Measurements from ENCODE around the gene POLK. TPM values are rescaled to one million over a fixed set of nuclear protein-coding genes. Genes with fewer than 3 reads are reported as not detected.
A peak's percentile ranks its signal among the peaks of the same experiment; 100 is the strongest.
"Not testable (repeated sequence)": the region's sequence is repeated elsewhere in the genome, so short reads cannot be mapped to it uniquely, and the experiment has no call there.

POLK gene
- total RNA-seq, 1 donor from 2014 or later = 39.9 TPM

DNA sequence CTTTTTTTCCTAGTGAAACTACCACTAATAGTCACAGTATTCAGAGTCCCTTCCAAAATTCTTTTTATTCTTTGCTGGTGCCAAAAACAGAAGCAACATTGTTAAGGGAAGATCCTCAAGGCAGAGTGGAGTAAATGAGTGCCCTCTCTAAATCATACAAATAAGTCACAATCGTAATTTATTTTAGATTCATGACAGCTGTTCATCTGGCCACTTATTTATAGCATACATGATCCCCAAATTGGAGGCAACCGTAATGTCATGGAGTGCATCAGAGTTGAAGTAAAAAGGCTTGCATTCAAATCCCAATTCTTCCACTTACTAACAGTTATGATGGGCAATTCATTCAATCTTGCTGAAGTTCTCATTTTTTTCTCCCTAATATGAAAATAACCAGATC, 33.4 kb downstream of the POLK start:
- no peak for FAIRE-seq
- DNase-seq (ENCODE audit: low spot score in 2 of 2) = no peak

DNA sequence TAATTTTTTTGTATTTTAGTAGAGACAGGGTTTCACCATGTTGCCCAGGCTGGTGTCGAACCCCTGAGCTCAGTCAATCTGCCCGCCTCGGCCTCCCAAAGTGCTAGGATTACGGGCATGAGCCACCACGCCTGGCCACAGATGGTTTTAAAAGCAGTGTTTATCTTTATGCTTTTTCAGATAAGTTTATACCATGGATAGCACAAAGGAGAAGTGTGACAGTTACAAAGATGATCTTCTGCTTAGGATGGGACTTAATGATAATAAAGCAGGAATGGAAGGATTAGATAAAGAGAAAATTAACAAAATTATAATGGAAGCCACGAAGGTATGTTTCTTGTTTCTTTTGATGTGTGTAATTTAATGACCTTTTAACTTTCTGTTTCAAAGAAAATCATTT, 35.1 kb downstream of the POLK start:
- DNase-seq (ENCODE audit: low spot score in 2 of 2) (no peak), FAIRE-seq (no peak)

DNA sequence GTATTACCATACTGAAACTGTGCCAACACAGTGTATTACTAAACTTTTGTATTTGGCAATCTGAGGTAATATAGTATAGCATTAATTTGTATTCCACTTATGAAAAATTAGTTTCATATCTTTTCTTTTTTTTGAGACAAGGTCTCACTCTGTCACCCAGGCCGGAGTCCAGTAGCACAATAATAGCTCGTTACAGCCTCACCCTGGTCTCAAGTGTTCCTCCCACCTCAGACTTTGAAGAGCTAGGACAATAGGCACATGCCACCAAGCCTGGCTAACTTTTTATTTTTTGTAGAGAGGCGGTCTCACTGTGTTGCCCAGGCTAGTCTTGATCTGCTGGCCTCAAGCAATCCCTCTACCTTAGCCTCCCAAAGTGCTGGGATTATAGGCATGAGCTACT, 36.1 kb downstream of the POLK start:
- FAIRE-seq (no peak), DNase-seq (ENCODE audit: low spot score in 2 of 2) (no peak)

DNA sequence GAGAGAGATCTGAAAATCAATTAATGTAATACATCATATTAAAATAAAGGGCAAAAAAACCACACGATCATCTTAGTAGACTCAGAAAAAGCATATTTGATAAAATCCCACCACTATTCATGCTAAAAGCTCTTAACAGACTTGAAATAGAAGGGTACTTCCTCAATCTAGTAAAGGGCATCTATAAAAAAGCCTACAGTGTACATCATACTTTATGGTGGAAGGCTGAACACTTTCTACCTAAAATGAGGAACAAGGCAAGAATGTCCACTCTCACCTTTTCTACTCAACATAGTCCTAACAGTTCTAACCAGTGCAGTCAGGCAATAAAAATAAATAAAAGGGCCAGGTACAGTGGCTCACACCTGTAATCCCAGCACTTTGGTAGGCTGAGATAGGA, 38.9 kb downstream of the POLK start:
- FAIRE-seq (no peak), DNase-seq (ENCODE audit: low spot score in 2 of 2) (no peak)

DNA sequence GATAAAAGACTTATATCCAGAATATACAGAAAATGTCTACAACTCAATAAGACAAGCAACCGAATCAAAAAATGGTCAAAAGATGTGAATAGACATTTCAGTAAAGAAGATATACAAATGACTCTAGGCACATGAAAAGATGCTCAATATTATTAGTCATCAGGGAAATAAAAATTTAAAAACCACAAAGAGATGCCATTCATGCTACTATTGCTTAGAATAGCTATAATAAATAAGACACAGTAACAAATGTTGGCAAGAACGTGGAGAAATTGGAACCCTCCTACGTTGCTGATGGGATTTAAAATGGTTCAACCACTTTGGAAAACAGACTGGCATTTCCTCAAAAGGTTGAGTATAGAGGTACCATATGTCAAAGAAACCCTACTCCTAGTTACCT, 39.8 kb downstream of the POLK start:
- no peak for FAIRE-seq

DNA sequence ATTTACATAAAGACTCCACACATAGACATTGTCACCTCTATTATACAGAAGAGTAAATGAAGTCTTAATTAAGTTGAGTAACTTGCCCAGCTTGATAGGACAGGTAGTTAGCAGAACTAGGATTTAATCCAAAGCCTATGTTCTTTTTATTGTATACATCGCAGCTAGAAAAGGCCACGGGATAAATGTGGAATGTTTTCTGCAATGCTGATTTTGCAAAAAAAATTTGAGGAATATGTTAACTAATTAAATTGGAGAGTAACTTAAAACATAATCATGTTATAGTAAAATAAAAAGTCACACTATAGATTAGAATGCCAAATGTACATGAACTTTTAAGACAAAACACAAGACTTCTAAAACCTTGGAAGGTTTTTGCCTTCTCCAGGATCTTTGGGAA, 41.1 kb downstream of the POLK start:
- DNase-seq (ENCODE audit: low spot score in 2 of 2) (no peak), FAIRE-seq (no peak)

More for the DNA sequence above, 39.8 kb downstream of the POLK start:
- DNase-seq (ENCODE audit: low spot score in 2 of 2) = no peak

DNA sequence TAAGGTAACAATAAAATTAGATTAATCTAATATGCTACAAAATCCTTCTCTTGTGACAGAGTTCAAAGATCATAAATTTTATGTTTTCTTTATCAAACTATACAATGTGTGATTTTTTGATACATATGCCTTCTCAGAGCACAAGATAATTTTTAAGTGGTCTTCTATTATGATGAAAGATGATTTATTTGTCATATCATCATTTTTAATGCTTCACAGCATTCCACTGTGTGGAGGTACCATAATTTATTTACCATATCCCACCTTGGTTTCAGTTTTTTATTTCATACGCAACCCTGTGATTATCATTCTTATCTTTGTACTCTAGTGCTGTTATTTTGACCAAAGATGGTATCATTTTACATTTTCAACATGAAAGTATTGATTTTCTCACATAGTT, 41.7 kb downstream of the POLK start:
- FAIRE-seq = no peak
- no peak for DNase-seq (ENCODE audit: low spot score in 2 of 2)

DNA sequence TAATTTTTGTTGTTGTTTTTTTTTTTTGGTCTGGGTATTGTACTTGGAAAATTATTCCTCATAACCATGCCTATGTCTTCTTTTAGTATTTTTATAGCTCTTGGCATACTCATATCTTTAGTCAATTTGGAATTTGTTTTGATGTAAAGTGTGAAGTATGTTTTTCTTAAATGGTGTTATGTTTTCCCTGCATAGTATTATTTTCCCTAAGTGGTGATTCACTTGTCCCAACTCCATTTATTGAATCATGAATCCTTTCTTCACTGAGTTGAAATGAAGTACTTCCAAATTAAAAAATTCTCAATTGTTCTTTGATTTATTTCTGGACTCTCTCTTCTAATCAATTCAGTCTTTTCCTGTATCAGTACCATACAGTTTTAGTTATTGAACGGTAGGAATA, 46.5 kb downstream of the POLK start:
- no peak for FAIRE-seq

DNA sequence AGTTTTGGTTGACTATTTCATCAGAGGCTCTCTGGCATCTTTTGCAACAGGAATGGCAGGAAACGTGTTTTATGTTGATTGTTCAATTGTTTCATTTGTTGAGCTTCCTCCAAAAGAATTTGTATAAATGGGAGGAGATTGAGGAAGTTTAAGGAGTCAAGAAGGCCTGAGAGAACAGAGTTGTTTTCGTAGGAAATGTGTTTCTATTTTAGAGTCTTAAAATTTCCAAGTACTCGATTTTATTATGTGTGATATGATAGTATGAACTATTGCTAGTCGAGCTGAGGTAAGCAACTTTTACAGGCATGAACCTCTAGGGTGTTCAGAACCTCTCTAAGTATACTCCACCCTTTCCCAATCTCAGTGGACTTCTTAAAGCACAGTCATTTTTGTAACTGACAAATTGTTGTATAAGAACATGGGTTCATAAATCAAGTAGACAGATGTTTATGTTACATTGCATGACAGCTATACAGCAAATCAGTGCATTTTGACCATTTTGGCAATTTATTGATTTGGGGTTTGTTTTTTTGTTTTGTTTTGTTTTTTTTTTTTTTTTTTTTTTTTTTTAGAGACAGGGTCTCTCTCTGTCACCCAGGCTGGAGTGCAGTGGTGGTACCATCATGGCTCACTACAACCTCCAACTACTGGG, 47.4 kb downstream of the POLK start:
- FAIRE-seq (no peak), DNase-seq (ENCODE audit: low spot score in 2 of 2) (no peak)

More for the DNA sequence above, 46.5 kb downstream of the POLK start:
- no peak for DNase-seq (ENCODE audit: low spot score in 2 of 2)

DNA sequence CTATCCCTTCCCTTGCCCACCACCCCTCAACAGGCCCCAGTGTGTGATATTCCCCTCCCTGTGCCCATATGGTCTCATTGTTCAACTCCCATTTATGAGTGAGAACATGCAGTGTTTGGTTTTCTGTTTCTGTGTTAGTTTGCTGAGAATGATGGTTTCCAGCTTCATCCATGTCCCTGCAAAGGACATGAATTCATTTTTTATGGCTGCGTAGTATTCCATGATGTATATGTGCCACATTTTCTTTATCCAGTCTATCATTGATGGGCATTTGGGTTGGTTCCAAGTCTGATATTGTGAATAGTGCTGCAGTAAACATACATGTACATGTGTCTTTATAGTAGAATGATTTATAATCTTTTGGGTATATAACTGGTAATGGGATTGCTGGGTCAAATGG, 49.0 kb downstream of the POLK start:
- DNase-seq (ENCODE audit: low spot score in 2 of 2); FAIRE-seq: not testable (repeated sequence)

DNA sequence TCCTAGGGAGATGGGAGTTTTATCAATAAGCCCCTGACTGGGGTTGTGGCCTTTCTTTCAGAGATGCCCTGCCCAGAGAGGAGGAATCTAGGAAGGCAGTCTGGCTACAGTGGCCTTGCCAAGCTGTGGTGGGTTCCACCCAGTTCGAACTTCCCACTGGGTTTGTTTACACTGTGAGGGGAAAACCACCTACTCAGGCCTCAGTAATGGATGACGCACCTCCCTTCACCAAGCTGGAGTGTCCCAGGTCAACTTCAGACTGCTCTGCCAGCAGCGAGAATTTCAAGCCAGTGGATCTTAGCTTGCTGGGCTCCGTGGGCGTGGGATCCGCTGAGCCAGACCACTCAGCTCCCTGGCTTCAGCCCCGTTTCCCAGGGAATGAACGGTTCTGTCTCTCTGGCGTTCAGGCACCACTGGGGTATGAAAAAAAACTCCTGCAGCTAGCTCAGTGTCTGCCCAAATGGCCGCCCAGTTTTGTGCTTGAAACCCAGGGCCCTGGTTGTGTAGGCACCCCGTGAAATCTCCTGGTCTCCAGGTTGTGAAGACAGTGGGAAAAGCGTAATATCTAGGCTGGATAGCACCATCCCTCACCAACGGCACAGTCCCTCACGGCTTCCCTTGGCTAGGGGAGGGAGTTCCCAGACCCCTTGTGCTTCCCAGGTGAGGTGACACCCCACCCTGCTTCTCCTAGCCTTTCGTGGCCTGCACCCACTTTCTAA, 54.5 kb downstream of the POLK start:
- FAIRE-seq; DNase-seq (ENCODE audit: low spot score in 2 of 2): not testable (repeated sequence)

DNA sequence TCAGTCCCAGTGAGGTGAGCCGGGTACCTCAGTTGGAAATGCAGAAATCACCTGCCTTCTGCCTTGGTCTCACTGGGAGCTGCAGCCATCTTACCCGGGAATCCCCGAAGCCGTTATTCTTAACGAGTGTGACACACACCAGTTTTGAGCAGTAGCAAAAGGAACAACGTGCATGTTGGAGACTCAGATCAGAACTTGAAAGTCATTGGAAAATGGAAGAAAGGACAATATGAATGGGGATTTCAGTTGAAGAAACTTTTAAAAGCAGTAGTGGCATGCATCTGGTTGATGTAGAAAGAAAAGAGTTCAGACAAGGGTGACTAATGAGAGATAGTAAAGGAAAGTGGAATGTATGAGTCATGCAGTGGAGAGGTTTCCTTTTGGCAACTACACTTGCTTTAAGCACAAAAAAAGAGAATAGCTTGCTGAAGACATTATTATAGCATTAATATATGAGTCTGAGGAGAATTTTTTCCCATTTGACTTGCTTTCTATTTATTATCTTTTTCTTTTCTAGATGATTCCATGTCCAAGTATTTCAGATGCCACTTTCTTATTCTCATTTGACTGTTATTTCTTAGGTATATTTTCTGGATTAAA, 55.1 kb downstream of the POLK start:
- no peak for FAIRE-seq
- DNase-seq (ENCODE audit: low spot score in 2 of 2) = peak in 1 of 2 donors; percentile 28

DNA sequence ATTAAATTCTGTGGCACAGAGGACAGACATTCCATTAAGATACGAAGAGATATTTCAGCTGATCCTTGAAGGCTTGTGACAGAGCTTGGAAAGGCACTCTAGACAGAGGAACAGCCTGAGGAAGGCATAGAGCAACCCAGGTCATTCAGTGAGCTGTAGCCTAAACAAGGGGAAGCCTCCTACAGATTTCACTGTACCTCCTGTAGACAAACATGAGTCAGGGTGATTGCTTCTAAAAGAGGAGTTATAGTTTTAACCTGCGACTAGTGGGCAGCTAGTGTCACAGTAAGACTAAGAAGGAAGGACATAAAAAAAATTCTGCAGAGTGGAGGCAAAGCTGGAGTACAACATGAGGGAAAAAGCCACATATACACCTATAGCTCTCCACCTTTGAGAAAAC, 56.0 kb downstream of the POLK start:
- FAIRE-seq (no peak), DNase-seq (ENCODE audit: low spot score in 2 of 2) (no peak)

DNA sequence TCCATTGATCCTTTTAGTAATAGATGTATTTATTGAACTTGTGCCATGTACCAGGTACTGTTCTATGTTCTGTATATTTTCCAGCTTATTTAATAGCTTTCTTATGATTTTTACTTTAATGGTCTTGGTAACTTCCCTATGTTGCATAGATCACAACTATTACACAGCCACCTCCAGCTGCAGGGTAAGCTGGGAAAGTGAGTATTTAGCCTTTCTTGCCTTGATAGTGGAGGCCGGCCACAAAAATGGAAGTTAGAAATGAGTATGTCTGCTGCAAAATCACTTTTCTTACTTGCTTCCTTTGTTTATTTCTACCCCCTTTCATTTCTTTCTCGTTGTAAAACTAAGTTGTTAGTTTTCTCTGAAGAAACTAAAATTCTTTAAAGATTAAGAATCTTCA, 56.5 kb downstream of the POLK start:
- DNase-seq (ENCODE audit: low spot score in 2 of 2) (no peak), FAIRE-seq (no peak)

DNA sequence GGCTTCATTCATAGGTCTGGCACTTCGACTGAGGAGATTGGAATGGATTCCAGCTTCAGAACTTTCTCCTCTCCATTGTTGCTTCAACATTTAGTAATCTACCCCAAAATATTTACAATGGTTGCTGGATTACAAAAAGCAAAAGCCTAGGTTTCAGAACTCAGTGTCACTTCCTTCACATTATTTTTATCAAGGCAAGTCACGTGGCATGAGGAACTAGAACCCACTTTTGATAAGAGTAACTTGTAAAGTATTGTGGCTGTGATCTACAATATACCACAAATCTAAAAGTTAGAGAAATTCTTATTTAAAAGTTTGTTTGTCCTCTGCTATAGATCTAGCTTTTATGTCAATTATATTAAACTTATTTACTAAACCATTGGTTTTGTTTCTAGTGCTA, 59.9 kb downstream of the POLK start:
- DNase-seq (ENCODE audit: low spot score in 2 of 2) = no peak
- no peak for FAIRE-seq

DNA sequence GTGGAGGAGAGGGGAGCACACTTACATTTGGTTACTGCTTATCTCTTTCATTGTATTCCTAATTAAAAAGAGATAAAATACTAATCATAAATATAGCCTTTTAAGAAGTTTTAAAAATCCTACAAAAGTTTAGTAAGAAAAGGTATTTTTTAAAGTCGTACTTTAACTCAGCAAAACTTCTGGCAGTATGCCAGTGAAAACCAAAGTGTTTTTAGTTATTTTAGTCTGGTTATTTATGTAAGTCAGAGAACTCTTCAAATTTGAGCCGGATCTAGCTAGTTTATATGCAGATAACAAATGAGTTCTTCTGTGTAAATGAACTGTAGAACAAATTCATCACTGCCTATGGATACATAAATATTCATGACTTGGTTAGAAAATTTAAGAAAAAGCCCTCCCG, 63.1 kb downstream of the POLK start:
- DNase-seq (ENCODE audit: low spot score in 2 of 2) (no peak), FAIRE-seq (no peak)

DNA sequence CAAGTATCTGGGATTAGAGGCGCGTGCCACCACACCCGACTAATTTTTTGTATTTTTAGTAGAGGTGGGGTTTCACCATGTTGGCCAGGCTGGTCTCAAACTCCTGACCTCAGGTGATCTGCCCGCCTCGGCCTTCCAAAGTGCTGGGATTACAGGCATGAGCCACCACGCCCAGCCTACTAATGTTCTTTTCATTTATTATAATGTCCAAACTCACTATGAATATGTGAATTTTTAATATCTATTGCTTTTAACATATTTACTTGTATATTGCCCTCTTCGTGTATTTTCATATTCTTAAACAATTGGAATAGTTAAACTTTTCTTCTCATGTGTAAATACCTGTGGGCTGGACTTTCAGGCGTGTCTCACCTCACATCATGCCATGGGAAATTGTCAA, 66.6 kb downstream of the POLK start:
- FAIRE-seq; DNase-seq (ENCODE audit: low spot score in 2 of 2): not testable (repeated sequence)

DNA sequence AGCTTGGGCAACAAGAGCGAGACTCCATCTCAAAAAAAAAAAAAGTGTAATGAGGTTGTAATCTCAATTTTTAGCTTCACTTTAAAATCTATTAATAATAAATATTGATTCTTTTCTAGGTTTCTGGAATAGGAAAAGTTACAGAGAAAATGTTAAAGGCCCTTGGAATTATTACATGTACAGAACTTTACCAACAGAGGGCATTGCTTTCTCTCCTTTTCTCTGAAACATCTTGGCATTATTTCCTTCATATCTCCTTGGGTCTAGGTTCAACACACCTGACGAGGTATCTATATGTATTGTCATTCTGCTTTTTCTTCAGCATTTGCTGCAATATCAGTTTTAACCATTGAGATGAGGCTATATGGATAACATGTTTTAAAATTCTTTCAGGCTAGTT, 73.0 kb downstream of the POLK start:
- DNase-seq (ENCODE audit: low spot score in 2 of 2) (no peak), FAIRE-seq (no peak)

DNA sequence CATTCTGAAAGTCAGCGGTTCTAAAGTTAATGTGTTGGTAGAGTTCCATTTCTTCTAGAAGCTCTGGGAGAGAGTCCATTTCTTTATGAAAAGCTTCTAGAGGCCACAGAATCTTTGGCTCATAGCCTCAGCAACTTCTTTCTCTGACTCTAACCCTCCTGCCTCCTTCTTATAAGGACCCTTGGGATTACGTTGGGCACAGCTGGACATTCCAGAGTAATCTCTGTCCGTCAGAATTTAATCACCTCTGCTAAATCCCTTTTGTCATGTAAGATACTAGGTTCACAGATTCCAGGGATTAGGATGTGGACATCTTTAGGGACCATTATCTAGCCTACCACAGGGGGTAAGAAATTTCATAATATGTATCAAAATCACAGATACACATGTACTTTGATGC, 77.0 kb downstream of the POLK start:
- FAIRE-seq = no peak
- DNase-seq (ENCODE audit: low spot score in 2 of 2) = no peak

DNA sequence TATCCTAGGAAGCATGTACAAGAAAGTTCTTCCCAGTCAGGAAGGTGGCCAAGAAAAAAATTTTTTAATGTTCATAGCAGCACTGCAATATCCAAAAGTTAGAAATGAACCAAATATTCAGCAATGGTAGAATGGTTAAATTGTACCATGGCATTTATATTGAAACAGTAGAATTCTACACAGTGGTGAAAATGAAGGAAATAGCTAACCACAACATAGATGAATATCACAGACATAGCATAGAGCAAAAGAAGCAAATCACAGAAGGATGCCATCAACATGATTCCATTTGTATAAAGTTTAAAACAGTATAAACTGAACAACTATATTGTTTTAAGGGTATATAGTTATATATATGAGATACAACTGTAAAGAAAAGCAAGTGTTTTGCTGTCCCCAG, 88.8 kb downstream of the POLK start:
- DNase-seq (ENCODE audit: low spot score in 2 of 2) (no peak), FAIRE-seq (no peak)

DNA sequence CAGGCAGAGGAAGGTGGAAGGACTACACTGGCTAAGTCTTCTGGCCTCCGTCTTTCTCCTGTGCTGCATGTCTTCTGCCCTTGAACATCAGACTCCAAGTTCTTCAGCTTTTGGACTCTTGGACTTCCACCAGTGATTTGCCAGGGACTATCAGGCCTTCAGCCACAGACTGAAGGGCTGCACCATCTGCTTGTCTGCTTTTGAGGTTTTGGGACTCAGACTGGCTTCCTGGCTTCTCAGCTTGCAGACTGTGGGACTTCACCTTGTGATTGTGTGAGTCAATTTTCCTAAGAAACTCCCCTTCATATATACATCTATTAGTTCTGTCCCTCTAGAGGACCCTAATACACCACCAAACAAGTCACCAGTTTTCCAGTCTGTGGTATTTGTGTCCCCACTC, 89.9 kb downstream of the POLK start:
- FAIRE-seq = no peak
- DNase-seq (ENCODE audit: low spot score in 2 of 2) = no peak

DNA sequence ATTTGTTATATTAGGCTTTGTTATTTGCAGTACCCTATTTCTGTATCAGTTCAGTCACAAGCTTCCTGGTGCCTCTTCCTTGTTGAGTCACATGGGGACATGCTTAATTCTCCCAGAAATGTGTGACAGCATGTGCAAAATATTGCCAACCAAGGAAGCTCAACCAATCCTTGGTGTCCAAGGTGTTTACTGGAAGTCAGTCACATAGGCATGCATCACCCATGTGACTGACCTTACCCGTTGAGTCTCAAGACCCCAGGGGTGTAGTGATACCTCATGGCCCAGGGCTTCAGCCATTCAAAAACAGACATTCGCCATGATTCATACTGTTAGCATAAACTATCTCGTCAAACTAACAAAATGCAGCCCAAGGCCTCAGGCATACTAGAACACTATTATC, 90.3 kb downstream of the POLK start:
- no peak for DNase-seq (ENCODE audit: low spot score in 2 of 2)
- no peak for FAIRE-seq

All from frontal cortex (tissue), 4 donors.